Ascending aorta (tissue), 2 donors: Measurements from ENCODE around the gene CCSAP. TPM values are rescaled to one million over a fixed set of nuclear protein-coding genes. Genes with fewer than 3 reads are reported as not detected.

ENCODE experiments used
- DNase-seq, 2 donors: peaks; one replicate each; pipeline ENCODE4 v3.0.0-alpha.2; 2019; ENCODE audit warnings: low spot score in 2 of 2
- H3K27ac ChIP-seq, 2 donors: fragments of 200-600 bp; sonication (generic); one replicate each; pipeline ENCODE4 v1.5.1; 2016 to 2017; ENCODE audit warnings: mild to moderate bottlenecking in 1 of 2
- H3K27me3 ChIP-seq: fragments of 200-600 bp; sonication (generic); one replicate; pipeline ENCODE4 v1.5.1; 2017
- H3K36me3 ChIP-seq, 2 donors: fragments of 200-600 bp; sonication (generic); one replicate each; pipeline ENCODE4 v1.5.1; 2016
- H3K4me1 ChIP-seq, 2 donors: fragments of 200-600 bp; sonication (generic); one replicate each; pipeline ENCODE4 v1.5.1; 2016 to 2017; ENCODE audit warnings: mild to moderate bottlenecking in 1 of 2
- H3K4me3 ChIP-seq, 2 donors: fragments of 200-600 bp; sonication (generic); one replicate each; pipeline ENCODE4 v1.5.1; 2016 to 2017; ENCODE audit warnings: mild to moderate bottlenecking in 1 of 2
- H3K9me3 ChIP-seq, 2 donors: fragments of 200-600 bp; sonication (generic); one replicate each; pipeline ENCODE4 v1.5.1; 2016
- CTCF ChIP-seq, 3 experiments: fragments of 200-600 bp in 2 of 3; fragments of 450-650 bp in 1 of 3; sonication (generic) in 2 of 3; IDR thresholded peaks; one replicate each; pipeline ENCODE4 v1.5.1; 2016 to 2019; ENCODE audit warnings: antibody characterized with exemption in 3 of 3, mild to moderate bottlenecking in 1 of 3, moderate library complexity in 1 of 3
- intact Hi-C: fragments of 100-400 bp; cut with DNase I; formaldehyde crosslinking; loops from one replicate; pipeline ENCODE4 v1.15.1; 2023
- total RNA-seq: library from RNA; depleted of rRNA; stranded (reverse); fragments of >200 nt; gene quantifications from one replicate; pipeline ENCODE4 v1.1.0, GENCODE V29; 2016

The CCSAP gene
- total RNA-seq, 1 donor from 2014 or later, result 2.9 TPM

- Histone ChIP-seq H3K27me3 (no peaks in the 10 kb centered on the region), H3K4me3 (no peak overlapping the region), H3K4me1 (no peaks in the 10 kb centered on the region), H3K36me3 (no peaks in the 10 kb centered on the region), H3K27ac (no peak overlapping the region), H3K9me3 (no peaks in the 10 kb centered on the region)
- DNase-seq, result no peak
- intact Hi-C loops, result no loop called here
- no peak for TF ChIP-seq CTCF (IDR thresholded peaks at IDR 0.05)
Observed at GRCh38 chr1:229280921-229281320, 61.9 kb downstream of the CCSAP start.

GRCh38 chr1:229280037-229280828, 62.6 kb downstream of the CCSAP start:
- no peaks in the 10 kb centered on the region for H3K4me1 ChIP-seq
- H3K9me3 ChIP-seq, result no peaks in the 10 kb centered on the region
- H3K27me3 ChIP-seq, result no peaks in the 10 kb centered on the region
- no peaks in the 10 kb centered on the region for H3K36me3 ChIP-seq
- no peak for DNase-seq
- TF ChIP-seq CTCF (IDR thresholded peaks at IDR 0.05), result no peak
- no peak overlapping the region for H3K27ac ChIP-seq
- intact Hi-C loops, result no loop called here
- no peak overlapping the region for H3K4me3 ChIP-seq

- intact Hi-C loops, result loop anchor here (10.0 kb wide), 1 partner anchor 794 kb away; the partner anchor contains the start of gene RNF187
- no peaks in the 10 kb centered on the region for H3K27me3 ChIP-seq
- H3K9me3 ChIP-seq, result no peaks in the 10 kb centered on the region
- H3K4me1 ChIP-seq, result peaks cover under 1 to 5% of the 10 kb centered on the region in 2 donors
- no peak overlapping the region for H3K27ac ChIP-seq
- H3K4me3 ChIP-seq, result no peak overlapping the region
- H3K36me3 ChIP-seq, result no peaks in the 10 kb centered on the region
- TF ChIP-seq CTCF (IDR thresholded peaks at IDR 0.05), result no peak
- DNase-seq, result no peak
Observed at GRCh38 chr1:229279242-229279641, 63.6 kb downstream of the CCSAP start.

GRCh38 chr1:229278120-229278741, 64.6 kb downstream of the CCSAP start:
- Histone ChIP-seq H3K36me3 (no peaks in the 10 kb centered on the region), H3K4me1 (peaks cover 8 to 15% of the 10 kb centered on the region in 2 donors), H3K4me3 (no peak overlapping the region), H3K27me3 (no peaks in the 10 kb centered on the region), H3K27ac (no peak overlapping the region), H3K9me3 (no peaks in the 10 kb centered on the region)
- no peak for DNase-seq
- no peak for TF ChIP-seq CTCF (IDR thresholded peaks at IDR 0.05)
- intact Hi-C loops, result loop anchor here (10.0 kb wide), 1 partner anchor 793 kb away; the partner anchor contains the start of gene RNF187

- no peak for TF ChIP-seq CTCF (IDR thresholded peaks at IDR 0.05)
- H3K9me3 ChIP-seq, result no peaks in the 10 kb centered on the region
- no peaks in the 10 kb centered on the region for H3K27me3 ChIP-seq
- no peak overlapping the region for H3K27ac ChIP-seq
- H3K36me3 ChIP-seq, result no peaks in the 10 kb centered on the region
- no peak overlapping the region for H3K4me3 ChIP-seq
- H3K4me1 ChIP-seq, result peaks cover 8 to 33% of the 10 kb centered on the region in 2 donors
- intact Hi-C loops, result loop anchor here (10.0 kb wide), 1 partner anchor 790 kb away; the partner anchor contains the start of gene RNF187
- DNase-seq, result no peak
Observed at GRCh38 chr1:229275005-229275404, 67.8 kb downstream of the CCSAP start.
